Gastrocnemius medialis (tissue), 4 donors: ENCODE measurements around the gene ZNF789. TPM values are rescaled to one million over a fixed set of nuclear protein-coding genes. Genes with fewer than 3 reads are reported as not detected.

ENCODE experiments used
- ATAC-seq, 2 donors: fragments of 150-250 bp; one replicate each; pipeline ENCODE4 v1.9.1; 2016
- DNase-seq, 2 donors: peaks; one replicate each; pipeline ENCODE4 v3.0.0-alpha.2; 2019
- H3K27ac ChIP-seq, 4 donors: fragments of 200-600 bp; sonication (generic); 1 replicate in 1 of 4; 2 replicates in 3 of 4; pipeline ENCODE4 v1.5.1; 2016 to 2018; ENCODE audit warnings: mild to moderate bottlenecking in 2 of 4, moderate library complexity in 1 of 4
- H3K27me3 ChIP-seq, 3 donors: fragments of 200-600 bp; sonication (generic) in 2 of 3; 1 replicate in 1 of 3; 2 replicates in 2 of 3; pipeline versions ENCODE4 v1.5.1 to v1.6.0; 2016 to 2019; ENCODE audit warnings: mild to moderate bottlenecking in 1 of 3, moderate library complexity in 1 of 3
- H3K36me3 ChIP-seq, 2 donors: fragments of 200-600 bp; sonication (generic) in 1 of 2; one replicate each; pipeline ENCODE4 v1.5.1; 2017 to 2018
- H3K4me1 ChIP-seq, 2 donors: fragments of 200-600 bp; sonication (generic) in 1 of 2; one replicate each; pipeline ENCODE4 v1.5.1; 2016 to 2017; ENCODE audit warnings: mild to moderate bottlenecking in 2 of 2
- H3K4me3 ChIP-seq, 4 donors: fragments of 200-600 bp; sonication (generic) in 3 of 4; 1 replicate in 1 of 4; 2 replicates in 3 of 4; pipeline ENCODE4 v1.5.1; 2016 to 2019; ENCODE audit warnings: mild to moderate bottlenecking in 2 of 4
- H3K9me3 ChIP-seq, 3 donors: fragments of 200-600 bp; sonication (generic) in 2 of 3; 1 replicate in 1 of 3; 2 replicates in 2 of 3; pipeline ENCODE4 v1.5.1; 2016 to 2019
- POLR2A ChIP-seq, 2 donors: fragments of 450-650 bp; IDR thresholded peaks; one replicate each; pipeline ENCODE4 v1.6.1; 2017; ENCODE audit warnings: antibody characterized with exemption in 2 of 2, mild to moderate bottlenecking in 2 of 2, moderate library complexity in 2 of 2
- in situ Hi-C, 4 donors: fragments of 200-750 bp; cut with MboI; loops; one replicate each; pipeline versions ENCODE4 v1.15.0 to v1.8.0; 2017; ENCODE audit warnings: low sequenced_read_pairs in 4 of 4
- intact Hi-C: fragments of 100-400 bp; cut with DNase I; formaldehyde crosslinking; loops from one replicate; pipeline ENCODE4 v1.15.1; 2023; ENCODE audit warnings: low total_unique reads
- total RNA-seq, 4 donors: library from RNA; depleted of rRNA; stranded (reverse); fragments of >200 nt; gene quantifications; one replicate each; pipeline versions ENCODE4 v1.1.0 to v1.2.3, GENCODE V29; 2016
- TF ChIP-seq, protein P1 (sequence below), 5 experiments: fragments of 450-650 bp in 3 of 5; fragments of 200-600 bp in 2 of 5; sonication (generic) in 2 of 5; IDR thresholded peaks in 4 of 5; conservative IDR thresholded peaks in 1 of 5; 1 replicate in 4 of 5; 2 replicates in 1 of 5; pipeline ENCODE4 v1.5.1; 2016 to 2019; ENCODE audit warnings: antibody characterized with exemption in 5 of 5, mild to moderate bottlenecking in 3 of 5, moderate library complexity in 3 of 5

Gene ZNF789
- total RNA-seq, 4 donors from 2014 or later, result 1.2 to 2.8 (median 1.4) TPM

DNA sequence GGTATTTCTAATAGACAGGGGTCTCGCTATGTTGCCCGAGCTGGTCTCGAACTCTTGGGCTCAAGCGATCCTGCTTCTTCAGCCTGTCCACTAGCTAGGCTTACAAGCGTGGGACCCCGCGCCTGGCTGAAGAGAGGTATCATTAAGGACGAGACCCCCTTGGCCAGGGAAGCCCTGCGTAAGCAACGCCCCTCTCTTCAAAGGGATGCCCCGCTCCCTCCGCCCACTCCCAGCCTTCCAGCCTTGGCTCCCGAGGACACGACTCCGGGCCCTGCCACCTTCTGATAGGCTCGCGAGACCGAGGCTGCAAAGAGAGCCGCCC, 31.6 kb downstream of the ZNF789 start:
- intact Hi-C loops, result loop anchor here (1.0 to 5.0 kb wide), 7 partner anchors 32 to 577 kb away; partner anchors contain the start of genes ARPC1A, BUD31, CPSF4 and PDAP1
- Histone ChIP-seq H3K36me3 (no peaks in the 10 kb centered on the region), H3K27ac (peak overlapping the region; percentile 97 to 99 (median 98)), H3K9me3 (no peaks in the 10 kb centered on the region), H3K4me1 (peaks cover 29 to 32% of the 10 kb centered on the region in 2 donors), H3K4me3 (peak overlapping the region; percentile 82 to 99 (median 94)), H3K27me3 (no peaks in the 10 kb centered on the region)
- in situ Hi-C loops, result loop anchor here in 2 of 4 donors (5.0 to 10.0 kb wide), 2 partner anchors 48 to 51 kb away; partner anchors contain the start of genes FAM200A (in 2 of the 2) and ZNF655 (in 1 of the 2)
- TF ChIP-seq POLR2A (IDR thresholded peaks at IDR 0.05), result peak in 1 of 2 donors; percentile 9
- TF ChIP-seq, protein P1, sequence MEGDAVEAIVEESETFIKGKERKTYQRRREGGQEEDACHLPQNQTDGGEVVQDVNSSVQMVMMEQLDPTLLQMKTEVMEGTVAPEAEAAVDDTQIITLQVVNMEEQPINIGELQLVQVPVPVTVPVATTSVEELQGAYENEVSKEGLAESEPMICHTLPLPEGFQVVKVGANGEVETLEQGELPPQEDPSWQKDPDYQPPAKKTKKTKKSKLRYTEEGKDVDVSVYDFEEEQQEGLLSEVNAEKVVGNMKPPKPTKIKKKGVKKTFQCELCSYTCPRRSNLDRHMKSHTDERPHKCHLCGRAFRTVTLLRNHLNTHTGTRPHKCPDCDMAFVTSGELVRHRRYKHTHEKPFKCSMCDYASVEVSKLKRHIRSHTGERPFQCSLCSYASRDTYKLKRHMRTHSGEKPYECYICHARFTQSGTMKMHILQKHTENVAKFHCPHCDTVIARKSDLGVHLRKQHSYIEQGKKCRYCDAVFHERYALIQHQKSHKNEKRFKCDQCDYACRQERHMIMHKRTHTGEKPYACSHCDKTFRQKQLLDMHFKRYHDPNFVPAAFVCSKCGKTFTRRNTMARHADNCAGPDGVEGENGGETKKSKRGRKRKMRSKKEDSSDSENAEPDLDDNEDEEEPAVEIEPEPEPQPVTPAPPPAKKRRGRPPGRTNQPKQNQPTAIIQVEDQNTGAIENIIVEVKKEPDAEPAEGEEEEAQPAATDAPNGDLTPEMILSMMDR (IDR thresholded peaks at IDR 0.05 in 4 of 5, conservative IDR thresholded peaks at IDR 0.05 in 1 of 5), result no peak
- DNase-seq (no peak), ATAC-seq (no peak)

DNA sequence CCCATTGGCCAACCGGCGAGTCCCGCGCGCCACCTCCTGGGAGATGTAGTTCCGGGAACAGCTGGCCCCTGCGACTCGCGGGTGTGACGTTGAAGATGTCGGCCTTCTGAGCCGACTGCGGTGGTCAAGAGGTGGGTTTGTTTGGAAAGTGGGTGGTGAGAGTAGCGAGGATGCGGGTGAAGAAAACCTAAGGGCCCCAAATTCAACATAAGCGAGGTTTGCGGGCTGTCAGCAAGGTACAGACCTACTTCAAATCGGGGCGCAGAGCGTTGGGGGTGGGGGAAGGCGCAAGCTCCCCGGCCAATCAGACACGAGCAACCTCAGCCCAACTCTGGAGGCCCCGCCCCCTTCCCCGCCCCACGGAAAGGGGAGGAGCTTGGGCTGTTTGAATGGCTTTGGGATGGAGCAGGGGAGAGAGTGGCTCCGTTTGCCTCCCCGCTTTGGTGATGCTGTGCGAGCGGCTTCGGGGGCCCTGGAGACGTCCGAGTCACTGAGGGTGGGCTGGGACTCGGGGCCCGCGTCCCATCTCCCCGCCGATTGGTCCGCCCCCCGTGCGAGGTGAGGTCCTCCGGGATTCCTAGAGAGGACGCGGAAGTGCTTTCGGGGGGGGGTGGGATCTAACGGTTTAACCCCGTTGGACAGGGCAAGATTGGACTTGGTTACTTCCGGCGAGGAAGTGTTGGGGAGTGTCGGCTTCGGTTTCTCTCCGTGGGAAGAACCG, 32.1 kb downstream of the ZNF789 start, which contains the start of gene ZKSCAN5:
Gene ZKSCAN5, plus strand, starts transcription at position 60 of the 721 bp plus-strand sequence. CDS start 1,383 bp downstream, outside the sequence.
- in situ Hi-C loops, result loop anchor here in 2 of 4 donors (5.0 to 10.0 kb wide), 2 partner anchors 48 to 50 kb away; partner anchors contain the start of genes FAM200A (in 2 of the 2) and ZNF655 (in 1 of the 2)
- Histone ChIP-seq H3K27me3 (no peaks in the 10 kb centered on the region), H3K4me3 (peak within 1 kb of the TSS; percentile 82 to 99 (median 94)), H3K4me1 (peaks cover 29 to 30% of the 10 kb centered on the region in 2 donors), H3K36me3 (no peaks in the 10 kb centered on the region), H3K27ac (peak within 1 kb of the TSS; percentile 97 to 99 (median 98)), H3K9me3 (no peaks in the 10 kb centered on the region)
- intact Hi-C loops, result loop anchor here (1.0 to 5.0 kb wide), 7 partner anchors 32 to 576 kb away; partner anchors contain the start of genes ARPC1A, BUD31, CPSF4 and PDAP1
- ATAC-seq, result peak; percentile 93
- DNase-seq, result peak; percentile 98
- TF ChIP-seq POLR2A (IDR thresholded peaks at IDR 0.05), result peak; percentile 53 to 83
- TF ChIP-seq, protein P1 (IDR thresholded peaks at IDR 0.05 in 4 of 5, conservative IDR thresholded peaks at IDR 0.05 in 1 of 5), result peak in 1 of 5 experiments; percentile 14

DNA sequence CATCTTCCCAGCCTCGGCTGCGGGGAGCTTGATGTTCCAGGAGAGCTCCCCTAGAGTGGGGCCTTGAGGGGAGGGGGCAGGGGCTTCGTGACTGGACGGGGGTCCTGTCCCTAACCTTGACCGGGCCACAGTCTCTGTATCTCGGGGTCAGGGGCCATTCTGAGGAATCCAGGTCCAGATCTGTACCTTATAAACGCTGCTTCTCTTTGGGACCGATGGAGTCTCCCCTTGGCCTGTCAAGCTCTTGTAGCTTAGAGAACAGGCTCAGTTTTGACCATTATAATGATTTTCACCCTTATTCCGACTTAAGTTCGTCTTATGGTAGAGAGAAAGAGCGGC, 32.6 kb downstream of the ZNF789 start:
- in situ Hi-C loops (loop anchor here in 1 of 4 donors (10.0 kb wide), 1 partner anchor 50 kb away; the partner anchor contains the start of genes FAM200A and ZNF655), intact Hi-C loops (loop anchor here (2.0 kb wide), 4 partner anchors 54 to 576 kb away; partner anchors contain the start of genes CPSF4, PTCD1, ZNF3 and ZNF655)
- H3K4me3 ChIP-seq, result peak overlapping the region; percentile 82 to 99 (median 94)
- peak overlapping the region; percentile 97 to 99 (median 98) for H3K27ac ChIP-seq
- peaks cover 29 to 30% of the 10 kb centered on the region in 2 donors for H3K4me1 ChIP-seq
- ATAC-seq, result peak in 1 of 2 donors; percentile 5
- TF ChIP-seq POLR2A (IDR thresholded peaks at IDR 0.05), result no peak
- TF ChIP-seq, protein P1 (IDR thresholded peaks at IDR 0.05 in 4 of 5, conservative IDR thresholded peaks at IDR 0.05 in 1 of 5), result no peak
- H3K36me3 ChIP-seq, result no peaks in the 10 kb centered on the region
- no peaks in the 10 kb centered on the region for H3K27me3 ChIP-seq
- H3K9me3 ChIP-seq, result no peaks in the 10 kb centered on the region
- DNase-seq, result no peak

DNA sequence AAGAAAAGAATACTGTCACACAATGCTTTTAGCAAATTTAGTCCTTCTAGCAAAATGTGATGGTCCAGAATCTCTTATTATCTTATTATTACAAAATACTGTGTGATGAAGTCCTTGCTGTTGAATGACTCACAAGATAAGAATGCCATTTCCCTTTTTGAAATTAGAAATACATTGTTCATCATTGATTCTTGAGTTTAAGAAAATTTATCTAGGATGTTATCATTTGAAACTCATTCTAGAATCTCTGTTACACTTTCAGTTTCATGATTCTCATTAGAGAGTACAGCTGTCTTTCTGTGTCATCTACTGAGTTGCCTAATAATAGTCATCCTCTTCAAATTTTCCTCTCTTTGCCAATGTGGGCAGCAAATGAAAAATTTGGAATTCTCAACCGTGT, 41.4 kb downstream of the ZNF789 start:
- H3K9me3 ChIP-seq, result no peaks in the 10 kb centered on the region
- H3K4me3 ChIP-seq, result no peak overlapping the region
- H3K4me1 ChIP-seq, result no peaks in the 10 kb centered on the region
- H3K36me3 ChIP-seq, result peaks cover 0 to 49% of the 10 kb centered on the region in 2 donors
- H3K27ac ChIP-seq, result no peak overlapping the region
- in situ Hi-C loops (no loop called here), intact Hi-C loops (no loop called here)
- H3K27me3 ChIP-seq, result no peaks in the 10 kb centered on the region
- TF ChIP-seq, protein P1 (IDR thresholded peaks at IDR 0.05 in 4 of 5, conservative IDR thresholded peaks at IDR 0.05 in 1 of 5), result no peak
- TF ChIP-seq POLR2A (IDR thresholded peaks at IDR 0.05), result no peak
- DNase-seq, result no peak
- no peak for ATAC-seq
